Stomach smooth muscle (tissue), 2 donors: ENCODE measurements around the gene RFC2.
"Not testable (repeated sequence)": the region's sequence is repeated elsewhere in the genome, so short reads cannot be mapped to it uniquely, and the experiment has no call there.

ENCODE experiments used
- H3K27ac ChIP-seq: one replicate; pipeline ENCODE4 v1.7.0; 2013; ENCODE audit warnings: mild to moderate bottlenecking, low read length, inconsistent platforms
- H3K27me3 ChIP-seq, 2 donors: one replicate each; pipeline ENCODE4 v1.7.0; 2013; ENCODE audit warnings: low read length in 2 of 2; ENCODE audit not compliant: insufficient read depth in 2 of 2, control insufficient read depth in 1 of 2
- H3K36me3 ChIP-seq, 2 donors: one replicate each; pipeline ENCODE4 v1.7.0; 2013; ENCODE audit warnings: low read length in 2 of 2; ENCODE audit not compliant: control insufficient read depth in 2 of 2, insufficient read depth in 2 of 2
- H3K4me1 ChIP-seq: one replicate; pipeline ENCODE4 v1.7.0; 2013; ENCODE audit warnings: low read length; ENCODE audit not compliant: control insufficient read depth, insufficient read depth
- H3K4me3 ChIP-seq, 2 donors: one replicate each; pipeline ENCODE4 v1.7.0; 2013; ENCODE audit warnings: low read length in 2 of 2
- H3K9ac ChIP-seq, 2 donors: one replicate each; pipeline ENCODE4 v1.7.0; 2013; ENCODE audit warnings: low read length in 2 of 2, mild to moderate bottlenecking in 1 of 2
- H3K9me3 ChIP-seq, 2 donors: one replicate each; pipeline ENCODE4 v1.7.0; 2013; ENCODE audit warnings: low read length in 2 of 2; ENCODE audit not compliant: control insufficient read depth in 2 of 2
- donor health status: healthy.
- donor health status: Pancreatic carcinoma.

Gene RFC2

DNA sequence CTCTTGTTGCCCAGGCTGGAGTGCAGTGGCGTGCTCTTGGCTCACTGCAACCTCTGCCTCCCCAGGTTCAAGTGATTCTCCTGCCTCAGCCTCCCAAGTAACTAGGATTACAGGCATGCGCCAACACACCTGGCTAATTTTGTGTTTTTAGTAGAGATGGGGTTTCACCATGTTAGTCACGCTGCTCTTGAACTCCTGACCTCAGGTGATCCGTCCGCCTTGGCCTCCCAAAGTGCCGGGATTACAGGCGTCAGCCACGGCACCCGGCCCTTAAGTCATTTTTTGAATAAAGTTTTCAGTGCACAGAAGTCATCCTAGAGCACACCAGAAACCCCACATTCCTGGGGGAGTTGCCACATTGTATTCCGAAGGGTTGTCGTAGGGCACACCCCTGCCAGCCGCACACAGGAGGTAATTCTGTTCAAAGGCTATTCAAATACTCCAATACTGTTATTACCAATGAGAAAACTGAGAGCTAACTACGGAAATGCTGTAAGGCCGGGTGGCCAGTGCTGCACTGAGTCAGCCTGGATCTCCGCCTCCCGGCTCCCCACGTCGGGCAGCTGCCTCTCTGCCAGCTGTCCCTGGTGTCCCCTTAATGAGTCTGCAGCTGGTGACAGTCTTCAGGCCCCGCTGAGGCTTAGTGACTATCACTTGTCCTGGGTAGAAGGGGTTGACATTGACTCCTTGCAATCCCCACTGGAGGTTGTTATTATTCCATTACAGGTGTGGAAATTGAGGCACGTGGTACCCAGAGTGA lies 8.6 kb upstream of the RFC2 start:
- no peaks in the 10 kb centered on the region for H3K27me3 ChIP-seq
- H3K4me1 ChIP-seq: no peaks in the 10 kb centered on the region
- no peak overlapping the region for H3K4me3 ChIP-seq
- H3K36me3 ChIP-seq: no peaks in the 10 kb centered on the region
- H3K27ac ChIP-seq: no peak overlapping the region
- H3K9me3 ChIP-seq: no peaks in the 10 kb centered on the region
- H3K9ac ChIP-seq: no peak overlapping the region

DNA sequence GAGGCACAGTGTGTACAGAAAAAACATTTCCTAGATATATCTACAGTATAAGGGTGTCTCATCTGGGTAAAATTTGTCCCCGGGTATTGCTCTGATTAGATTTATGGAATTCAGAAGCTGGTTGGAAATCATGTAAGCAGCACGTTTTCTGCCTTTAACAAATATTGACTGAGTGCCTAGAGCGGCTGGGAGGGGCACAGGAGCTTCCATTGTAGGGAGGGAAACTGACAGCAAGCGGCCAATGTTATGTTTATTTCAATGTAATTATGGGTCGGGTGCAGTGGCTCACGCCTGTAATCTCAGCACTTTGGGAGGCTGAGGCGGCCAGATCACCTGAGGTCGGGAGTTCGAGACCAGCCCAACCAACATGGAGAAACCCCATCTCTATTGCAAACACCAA lies 4.4 kb upstream of the RFC2 start:
- Histone ChIP-seq H3K9ac (no peak overlapping the region), H3K27me3 (no peaks in the 10 kb centered on the region), H3K4me3 (no peak overlapping the region), H3K4me1 (peaks cover 6% of the 10 kb centered on the region), H3K9me3 (no peaks in the 10 kb centered on the region), H3K36me3 (no peaks in the 10 kb centered on the region), H3K27ac (no peak overlapping the region)

DNA sequence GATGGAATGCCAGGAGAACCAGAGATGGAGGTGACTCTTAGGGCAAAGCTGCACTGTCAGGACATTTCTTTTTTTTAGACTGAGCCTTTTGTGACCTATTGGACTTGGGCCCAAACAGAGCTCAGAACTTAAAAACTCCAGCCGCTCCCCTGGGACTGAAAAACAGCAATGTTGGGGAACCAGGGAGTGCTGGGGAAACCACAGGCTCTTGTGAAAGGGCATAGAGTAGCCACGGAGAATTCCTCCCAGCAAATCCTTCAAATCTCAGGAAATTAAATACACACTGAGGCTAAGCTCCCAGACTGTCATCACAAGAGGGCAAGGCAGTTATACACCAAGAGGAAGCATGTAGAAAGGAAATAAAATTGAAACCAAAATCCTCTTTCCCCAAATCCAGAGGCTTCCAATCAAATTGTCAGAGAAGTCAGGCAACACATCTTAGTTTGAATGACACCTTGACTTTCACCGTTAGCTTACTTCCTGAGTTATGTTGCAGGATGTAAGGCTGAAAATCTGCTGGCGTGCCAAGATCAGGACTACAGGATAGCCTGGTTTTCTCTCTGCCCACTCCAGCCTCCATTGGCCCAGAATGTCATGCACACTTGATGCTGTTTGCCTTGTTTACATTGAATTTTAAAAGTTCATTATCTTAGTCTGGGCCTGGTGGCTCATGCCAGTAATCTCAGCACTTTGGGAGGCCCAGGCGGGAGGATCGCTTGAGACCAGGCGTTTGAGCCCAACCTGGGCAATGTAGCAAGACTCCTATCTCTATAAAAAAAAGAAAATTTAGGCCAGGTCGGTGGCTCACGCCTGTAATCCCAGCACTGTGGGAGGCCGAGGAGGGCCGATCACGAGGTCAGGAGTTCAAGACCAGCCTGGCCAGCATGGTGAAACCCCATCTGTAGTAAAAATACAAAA lies 2.6 kb upstream of the RFC2 start:
- H3K9me3 ChIP-seq: no peaks in the 10 kb centered on the region
- no peak overlapping the region for H3K9ac ChIP-seq
- peaks cover 15% of the 10 kb centered on the region for H3K4me1 ChIP-seq
- no peaks in the 10 kb centered on the region for H3K36me3 ChIP-seq
- no peak overlapping the region for H3K4me3 ChIP-seq
- no peak overlapping the region for H3K27ac ChIP-seq
- no peaks in the 10 kb centered on the region for H3K27me3 ChIP-seq

DNA sequence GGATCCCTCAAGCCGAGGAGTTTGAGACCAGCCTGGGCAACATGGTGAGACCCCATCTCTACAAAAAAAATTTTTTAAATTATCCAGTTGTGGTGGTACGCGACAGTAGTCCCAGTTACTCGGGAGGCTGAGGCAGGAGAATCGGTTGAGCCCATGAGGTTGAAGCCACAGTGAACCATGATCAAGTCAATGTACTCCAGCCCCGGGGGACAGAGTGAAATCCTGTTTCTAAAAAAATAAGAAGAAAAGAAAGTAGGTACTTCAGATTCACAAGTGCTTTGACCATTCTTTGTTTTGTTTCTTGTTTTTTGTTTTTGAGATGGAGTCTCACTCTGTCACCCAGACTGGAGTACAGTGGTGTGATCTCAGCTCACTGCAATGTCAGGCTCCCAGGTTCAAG lies 1.3 kb upstream of the RFC2 start:
- not testable (repeated sequence) for H3K9me3 ChIP-seq, H3K9ac ChIP-seq, H3K36me3 ChIP-seq, H3K27me3 ChIP-seq
- Histone ChIP-seq H3K27ac (peak overlapping the region; percentile 94), H3K4me3 (peak overlapping the region; percentile 84 to 95), H3K4me1 (peaks cover 15% of the 10 kb centered on the region)

DNA sequence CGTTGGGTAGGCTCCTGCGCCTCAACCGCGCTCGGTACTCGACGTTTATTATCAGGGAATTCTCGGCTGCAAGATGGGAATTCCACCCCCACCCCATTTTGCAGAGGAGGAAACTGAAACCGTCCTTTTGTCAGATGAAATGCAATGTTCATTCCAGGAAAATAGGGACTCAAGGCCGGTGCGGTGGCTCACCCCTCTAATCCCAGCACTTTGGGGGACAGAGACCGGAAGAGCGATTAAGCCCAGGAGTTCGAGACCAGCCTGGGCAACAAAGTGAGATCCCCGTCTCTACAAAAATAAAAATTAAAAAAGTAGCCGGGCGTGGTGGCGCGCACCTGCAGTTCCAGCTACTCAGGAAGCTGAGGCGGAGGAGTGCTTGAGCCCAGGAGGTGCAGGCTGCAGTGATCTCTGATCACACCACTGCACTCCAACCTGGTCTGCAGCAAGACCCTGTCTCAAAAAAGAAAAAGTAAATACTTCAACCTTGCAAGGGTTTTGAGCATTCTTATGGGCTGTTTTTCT lies 720 bp upstream of the RFC2 start:
- Histone ChIP-seq H3K27ac (peak overlapping the region; percentile 94), H3K27me3 (no peaks in the 10 kb centered on the region), H3K4me1 (peaks cover 15% of the 10 kb centered on the region), H3K4me3 (peak overlapping the region; percentile 84 to 95), H3K36me3 (peaks cover 4 to 8% of the 10 kb centered on the region in 2 donors), H3K9ac (peak overlapping the region; percentile 86 to 87), H3K9me3 (no peaks in the 10 kb centered on the region)

DNA sequence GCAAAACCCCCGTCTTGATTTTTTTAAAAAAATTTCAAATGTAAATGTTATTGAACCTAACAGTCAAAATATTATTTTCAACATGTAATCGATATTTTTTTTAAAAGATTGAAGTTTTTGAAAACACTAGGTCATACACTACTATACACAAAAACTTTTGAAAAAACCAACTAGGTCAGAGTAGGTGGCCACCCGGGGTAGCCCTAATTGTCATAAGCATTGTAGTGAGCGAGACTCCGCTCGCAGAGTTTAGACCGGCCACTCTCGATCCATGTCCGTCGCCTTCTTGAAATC lies 417 bp downstream of the RFC2 start:
- H3K9ac ChIP-seq: peak overlapping the region; percentile 86 to 88
- H3K27ac ChIP-seq: peak overlapping the region; percentile 94

DNA sequence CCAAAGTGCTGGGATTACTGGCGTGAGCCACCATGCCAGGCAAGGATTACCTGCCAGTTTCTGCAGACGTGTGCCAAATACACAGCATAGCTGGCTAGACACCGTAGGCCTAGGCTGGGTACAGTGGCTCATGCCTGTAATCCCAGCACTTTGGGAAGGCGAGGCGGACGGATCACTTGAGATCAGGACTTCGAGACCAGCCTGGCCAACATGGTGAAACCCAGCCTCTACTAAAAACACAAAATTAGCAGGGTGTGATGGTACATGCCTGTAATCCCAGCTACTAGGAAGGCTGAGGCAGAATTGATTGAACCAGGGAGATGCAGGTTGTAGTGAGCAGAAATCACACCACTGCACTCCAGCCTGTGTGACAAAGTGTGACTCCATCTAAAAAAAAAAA lies 868 bp downstream of the RFC2 start:
- Histone ChIP-seq H3K27ac (no peak overlapping the region), H3K36me3 (peaks cover 10 to 13% of the 10 kb centered on the region in 2 donors), H3K4me3 (peak overlapping the region; percentile 9 to 95), H3K27me3 (no peaks in the 10 kb centered on the region), H3K9me3 (no peaks in the 10 kb centered on the region), H3K4me1 (peaks cover 15% of the 10 kb centered on the region), H3K9ac (peak overlapping the region; percentile 86 to 88)

More for the DNA sequence above, 417 bp downstream of the RFC2 start:
- Histone ChIP-seq H3K4me3 (peak overlapping the region; percentile 84 to 95), H3K36me3 (peaks cover 9 to 11% of the 10 kb centered on the region in 2 donors), H3K9me3 (no peaks in the 10 kb centered on the region), H3K4me1 (peaks cover 15% of the 10 kb centered on the region), H3K27me3 (no peaks in the 10 kb centered on the region)

DNA sequence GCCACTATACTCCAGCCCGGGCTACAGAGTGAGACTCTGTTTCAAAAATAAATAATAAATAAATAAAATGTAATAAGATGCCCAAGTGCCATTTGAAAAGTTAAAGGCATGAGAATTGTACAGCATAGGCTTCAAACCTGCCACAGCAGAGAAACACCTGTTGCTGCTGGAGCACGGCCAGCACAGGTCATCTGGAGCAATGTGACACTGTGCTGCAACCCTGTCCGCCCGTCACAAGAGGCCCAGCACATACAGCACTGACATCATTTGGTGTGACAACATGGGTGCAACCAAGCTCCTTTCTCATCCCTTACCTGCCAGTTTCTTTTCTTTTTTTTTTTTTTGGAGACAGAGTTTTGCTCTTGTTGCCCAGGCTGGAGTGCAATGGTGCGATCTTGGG lies 1.3 kb downstream of the RFC2 start:
- peaks cover 15% of the 10 kb centered on the region for H3K4me1 ChIP-seq
- H3K27ac ChIP-seq: no peak overlapping the region
- peaks cover 10 to 13% of the 10 kb centered on the region in 2 donors for H3K36me3 ChIP-seq
- no peaks in the 10 kb centered on the region for H3K27me3 ChIP-seq
- H3K9ac ChIP-seq: peak overlapping the region in 1 of 2 donors; percentile 86
- H3K9me3 ChIP-seq: no peaks in the 10 kb centered on the region
- no peak overlapping the region for H3K4me3 ChIP-seq

DNA sequence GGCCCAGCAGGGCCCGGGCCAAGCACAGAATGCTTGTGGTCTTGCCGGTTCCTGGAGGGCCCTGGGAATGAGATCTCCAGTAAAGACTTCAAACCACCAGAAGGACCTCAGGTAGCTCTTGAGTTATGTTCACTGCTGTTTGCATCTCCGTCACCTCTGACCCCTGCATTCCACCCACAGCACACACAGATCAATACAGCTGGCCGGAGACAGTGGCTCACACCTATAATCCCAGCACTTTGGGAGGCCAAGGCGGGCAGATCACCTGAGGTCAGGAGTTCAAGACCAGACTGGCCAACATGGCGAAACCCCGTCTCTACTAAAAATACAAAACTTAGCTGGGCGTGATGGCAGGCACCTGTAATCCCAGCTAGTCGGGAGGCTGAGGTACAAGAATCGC lies 5.1 kb downstream of the RFC2 start:
- H3K4me3 ChIP-seq, H3K4me1 ChIP-seq, H3K27ac ChIP-seq, H3K9ac ChIP-seq, H3K9me3 ChIP-seq, H3K27me3 ChIP-seq: not testable (repeated sequence)
- peaks cover 16 to 18% of the 10 kb centered on the region in 2 donors for H3K36me3 ChIP-seq

DNA sequence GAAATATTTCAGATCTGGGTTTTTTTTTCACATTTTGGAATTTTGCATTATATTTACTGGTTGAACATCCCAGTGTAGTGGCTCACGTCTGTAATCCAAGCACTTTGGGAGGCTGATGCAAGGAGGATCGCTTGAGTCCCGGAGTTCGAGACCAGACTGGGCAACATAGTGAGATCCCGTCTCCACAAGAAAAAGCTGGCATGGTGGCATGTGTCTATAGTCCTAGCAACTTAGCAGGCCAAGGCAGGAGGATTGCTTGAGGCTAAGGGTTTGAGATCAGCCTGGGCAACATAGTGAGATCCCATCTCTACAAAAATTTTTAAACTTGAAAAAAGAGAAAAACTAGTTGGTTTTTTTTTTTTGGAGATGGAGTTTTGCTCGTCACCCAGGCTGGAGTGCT lies 6.0 kb downstream of the RFC2 start:
- Histone ChIP-seq H3K36me3 (peaks cover 16 to 21% of the 10 kb centered on the region in 2 donors), H3K4me1 (peaks cover 4% of the 10 kb centered on the region), H3K9me3 (no peaks in the 10 kb centered on the region), H3K4me3 (no peak overlapping the region), H3K9ac (no peak overlapping the region), H3K27me3 (no peaks in the 10 kb centered on the region), H3K27ac (no peak overlapping the region)
